H9 (cell line): ENCODE results near the gene MOB3C. TPM values are rescaled to one million over a fixed set of nuclear protein-coding genes. Genes with fewer than 3 reads are reported as not detected.

Experiments
- DNase-seq: peaks from one replicate; pipeline ENCODE4 v3.0.0-alpha.2; 2017
- H2AFZ ChIP-seq: one replicate; pipeline ENCODE4 v1.6.1; 2013; ENCODE audit warnings: mild to moderate bottlenecking, low read length, control low read depth, moderate library complexity
- H2AK5ac ChIP-seq: 2 replicates; pipeline ENCODE4 v1.6.1; 2013; ENCODE audit warnings: low read length, control low read depth, mixed read lengths; ENCODE audit not compliant: insufficient read length
- H2BK120ac ChIP-seq: one replicate; pipeline ENCODE4 v1.6.1; 2013; ENCODE audit warnings: low read depth, mild to moderate bottlenecking, low read length, control low read depth, inconsistent platforms; ENCODE audit not compliant: poor library complexity, severe bottlenecking
- H2BK12ac ChIP-seq: 2 replicates; pipeline ENCODE4 v1.6.1; 2013; ENCODE audit warnings: low read length, control low read depth, mixed read lengths, low read depth; ENCODE audit not compliant: insufficient read length
- H2BK15ac ChIP-seq: 2 replicates; pipeline ENCODE4 v1.6.1; 2013; ENCODE audit warnings: low read depth, low read length, control low read depth
- H2BK20ac ChIP-seq: one replicate; pipeline ENCODE4 v1.6.1; 2013; ENCODE audit warnings: low read depth, mild to moderate bottlenecking, low read length, control low read depth, inconsistent platforms; ENCODE audit not compliant: poor library complexity, severe bottlenecking
- H2BK5ac ChIP-seq: 2 replicates; pipeline ENCODE4 v1.6.1; 2013; ENCODE audit warnings: low read length, control low read depth, mixed read lengths; ENCODE audit not compliant: insufficient read length
- H3K14ac ChIP-seq: 2 replicates; pipeline ENCODE4 v1.6.1; 2013; ENCODE audit warnings: low read length, control low read depth; ENCODE audit not compliant: insufficient read depth
- H3K18ac ChIP-seq: 2 replicates; pipeline ENCODE4 v1.6.1; 2013; ENCODE audit warnings: low read depth, mild to moderate bottlenecking, mixed read lengths, low read length, control low read depth; ENCODE audit not compliant: insufficient read length
- H3K23ac ChIP-seq: 2 replicates; pipeline ENCODE4 v1.6.1; 2013; ENCODE audit warnings: low read length, control low read depth, mixed read lengths, low read depth; ENCODE audit not compliant: insufficient read length
- H3K23me2 ChIP-seq: 2 replicates; pipeline ENCODE4 v1.6.1; 2013; ENCODE audit warnings: low read depth, mild to moderate bottlenecking, mixed read lengths, low read length, control low read depth; ENCODE audit not compliant: insufficient read length, poor library complexity, severe bottlenecking
- H3K27ac ChIP-seq: 2 replicates; pipeline ENCODE4 v1.5.1; 2013; ENCODE audit warnings: low read length, control low read depth, mixed read lengths, low read depth; ENCODE audit not compliant: insufficient read length
- H3K27me3 ChIP-seq: 2 replicates; pipeline ENCODE4 v1.6.1; 2013; ENCODE audit warnings: low read length, control low read depth, inconsistent platforms; ENCODE audit not compliant: insufficient read depth
- H3K4ac ChIP-seq: 2 replicates; pipeline ENCODE4 v1.6.1; 2013; ENCODE audit warnings: low read depth, mild to moderate bottlenecking, control low read depth, inconsistent platforms, low read length, moderate library complexity
- H3K4me1 ChIP-seq: 2 replicates; pipeline ENCODE4 v1.6.1; 2013; ENCODE audit warnings: low read length, control low read depth, inconsistent platforms; ENCODE audit not compliant: insufficient read depth
- H3K4me2 ChIP-seq: 2 replicates; pipeline ENCODE4 v1.6.1; 2013; ENCODE audit warnings: low read length, control low read depth, mixed read lengths; ENCODE audit not compliant: insufficient read length, insufficient read depth
- H3K56ac ChIP-seq: 2 replicates; pipeline ENCODE4 v1.6.1; 2013; ENCODE audit warnings: low read depth, mild to moderate bottlenecking, mixed read lengths, low read length, control low read depth; ENCODE audit not compliant: insufficient read length
- H3K79me1 ChIP-seq: 2 replicates; pipeline ENCODE4 v1.6.1; 2013; ENCODE audit warnings: low read depth, mild to moderate bottlenecking, moderate library complexity, low read length, control low read depth, inconsistent platforms; ENCODE audit not compliant: insufficient read depth, poor library complexity, severe bottlenecking
- H3K79me2 ChIP-seq: 2 replicates; pipeline ENCODE4 v1.6.1; 2013; ENCODE audit warnings: low read length, control low read depth, inconsistent platforms; ENCODE audit not compliant: insufficient read depth
- H3K9ac ChIP-seq: 2 replicates; pipeline ENCODE4 v1.6.1; 2013; ENCODE audit warnings: low read length, control low read depth, mixed read lengths; ENCODE audit not compliant: insufficient read length; ENCODE audit errors: extremely low read depth
- H3K9me3 ChIP-seq: one replicate; pipeline ENCODE4 v1.6.1; 2013; ENCODE audit warnings: low read depth, low read length, inconsistent platforms; ENCODE audit not compliant: control insufficient read depth
- H3T11ph ChIP-seq: one replicate; pipeline ENCODE4 v1.6.1; 2013; ENCODE audit warnings: mild to moderate bottlenecking, low read length, control low read depth, inconsistent platforms
- H4K20me1 ChIP-seq: one replicate; pipeline ENCODE4 v1.6.1; 2013; ENCODE audit not compliant: control insufficient read depth, insufficient read length, insufficient read depth
- H4K5ac ChIP-seq: 2 replicates; pipeline ENCODE4 v1.6.1; 2013; ENCODE audit warnings: low read depth, mild to moderate bottlenecking, mixed read lengths, low read length, control low read depth; ENCODE audit not compliant: insufficient read length
- H4K8ac ChIP-seq: replicated peaks from 2 replicates; pipeline ENCODE4 v1.6.1; 2013; ENCODE audit warnings: low read length, control low read depth, mixed read lengths, low read depth; ENCODE audit not compliant: insufficient read length
- H4K91ac ChIP-seq: 2 replicates; pipeline ENCODE4 v1.6.1; 2013; ENCODE audit warnings: low read depth, mild to moderate bottlenecking, moderate library complexity, mixed read lengths, low read length, control low read depth; ENCODE audit not compliant: insufficient read length
- H3K27ac Mint-ChIP-seq, 3 experiments: 2 replicates in 2 of 3; 3 replicates in 1 of 3; pipeline ENCODE4 v1.8.0; 2020 to 2021; ENCODE audit warnings: mixed read lengths in 3 of 3, mild to moderate bottlenecking in 1 of 3, moderate library complexity in 1 of 3
- H3K27me3 Mint-ChIP-seq: 2 replicates; pipeline ENCODE4 v1.8.0; 2021; ENCODE audit warnings: low read depth, mild to moderate bottlenecking, moderate library complexity, mixed read lengths
- H3K36me3 Mint-ChIP-seq, 3 experiments: 2 replicates in 2 of 3; 3 replicates in 1 of 3; pipeline ENCODE4 v1.8.0; 2020 to 2021; ENCODE audit warnings: low read depth in 3 of 3, mixed read lengths in 3 of 3; ENCODE audit not compliant: insufficient read depth in 1 of 3
- H3K4me1 Mint-ChIP-seq, 2 experiments: 2 replicates each; pipeline ENCODE4 v1.8.0; 2020; ENCODE audit warnings: mixed read lengths in 2 of 2
- H3K4me3 Mint-ChIP-seq, 2 experiments: 2 replicates in 1 of 2; 3 replicates in 1 of 2; pipeline ENCODE4 v1.8.0; 2020 to 2021; ENCODE audit warnings: mild to moderate bottlenecking in 2 of 2, mixed read lengths in 2 of 2, moderate library complexity in 1 of 2
- H3K9me3 Mint-ChIP-seq, 2 experiments: 2 replicates in 1 of 2; 3 replicates in 1 of 2; pipeline ENCODE4 v1.8.0; 2020; ENCODE audit warnings: mild to moderate bottlenecking in 2 of 2, mixed read lengths in 2 of 2, moderate library complexity in 1 of 2
- CTCF ChIP-seq: fragments of 200-600 bp; sonication (generic); conservative IDR thresholded peaks from 3 replicates; pipeline ENCODE4 v1.8.0; 2021; ENCODE audit warnings: antibody characterized with exemption, mild to moderate bottlenecking
- WGBS: extraction: QIAGEN DNeasy Blood & Tissue Kit; methylation state at CpG from one replicate; pipeline ENCODE4 v1.1.7; 2013; ENCODE audit warnings: missing lambda C conversion rate, low lambda C conversion rate, mixed read lengths; ENCODE audit not compliant: insufficient read length; ENCODE audit errors: extremely low coverage; 5-methylcytosine and 5-hydroxymethylcytosine counted together
- total RNA-seq: library from RNA; stranded (reverse); gene quantifications from 2 replicates; pipeline ENCODE4 v1.2.1, GENCODE V29; 2021

MOB3C gene
- total RNA-seq, 1 experiment from 2014 or later = 3.2 TPM

- H3K23ac ChIP-seq = no peak overlapping the region
- no peaks in the 10 kb centered on the region for H3K9me3 ChIP-seq
- no peak overlapping the region for H4K8ac ChIP-seq
- H3K4ac ChIP-seq = no peak overlapping the region
- H3K14ac ChIP-seq = no peak overlapping the region
- H3K27ac ChIP-seq = no peak overlapping the region
- Mint-ChIP-seq H3K4me1 (no peaks in the 10 kb centered on the region), H3K36me3 (peaks cover 0 to 36% (median 0%) of the 10 kb centered on the region in 3 experiments; a peak in 5 of 7 replicates), H3K4me3 (no peak overlapping the region), H3K27me3 (no peaks in the 10 kb centered on the region), H3K27ac (no peak overlapping the region), H3K9me3 (no peaks in the 10 kb centered on the region)
- no peak overlapping the region for H3K4me2 ChIP-seq
- no peak overlapping the region for H2AFZ ChIP-seq
- H2BK20ac ChIP-seq = no peak overlapping the region
- no peak overlapping the region for H3K56ac ChIP-seq
- H3K79me2 ChIP-seq = no peaks in the 10 kb centered on the region
- no peak overlapping the region for H4K91ac ChIP-seq
- H3K4me1 ChIP-seq = no peaks in the 10 kb centered on the region
- H3K79me1 ChIP-seq = no peaks in the 10 kb centered on the region
- WGBS = no CpG with 5 or more reads among the region's 4 CpGs
- no peak for DNase-seq
- no peak overlapping the region for H2BK120ac ChIP-seq
- no peaks in the 10 kb centered on the region for H3K27me3 ChIP-seq
- H4K20me1 ChIP-seq = no peaks in the 10 kb centered on the region
- H3T11ph ChIP-seq = no peak overlapping the region
- H2BK5ac ChIP-seq = no peak overlapping the region
- no peak overlapping the region for H2BK15ac ChIP-seq
- no peak overlapping the region for H4K5ac ChIP-seq
- no peak overlapping the region for H2AK5ac ChIP-seq
- H2BK12ac ChIP-seq = no peak overlapping the region
- H3K18ac ChIP-seq = no peak overlapping the region
- no peak overlapping the region for H3K9ac ChIP-seq
- no peak for TF ChIP-seq CTCF
- no peaks in the 10 kb centered on the region for H3K23me2 ChIP-seq
Measured at GRCh38 chr1:46592823-46593222, 23.8 kb downstream of the MOB3C start.
